Stimulated activated CD4-positive, alpha-beta T cell treated with anti-CD3 and anti-CD28 coated beads, Interleukin-4, amount 100 ng/mL, for 1 hour (primary cell): ENCODE data around the gene SPATA31A1.
"Not testable (repeated sequence)": the region's sequence is repeated elsewhere in the genome, so short reads cannot be mapped to it uniquely, and the experiment has no call there.

Source experiments
- DNase-seq: peaks from one replicate; pipeline ENCODE4 v3.0.0-alpha.2; 2020

The SPATA31A1 gene

GRCh38 chr9:39355369-39355768, at the start of gene SPATA31A1:
SPATA31A1 (plus strand) TSS chr9:39355669; CDS start chr9:39355731, 62 bp downstream.
- DNase-seq, result not testable (repeated sequence)

GRCh38 chr9:39407261-39408204, 52.1 kb downstream of the SPATA31A1 start:
- DNase-seq, result not testable (repeated sequence)

DNA sequence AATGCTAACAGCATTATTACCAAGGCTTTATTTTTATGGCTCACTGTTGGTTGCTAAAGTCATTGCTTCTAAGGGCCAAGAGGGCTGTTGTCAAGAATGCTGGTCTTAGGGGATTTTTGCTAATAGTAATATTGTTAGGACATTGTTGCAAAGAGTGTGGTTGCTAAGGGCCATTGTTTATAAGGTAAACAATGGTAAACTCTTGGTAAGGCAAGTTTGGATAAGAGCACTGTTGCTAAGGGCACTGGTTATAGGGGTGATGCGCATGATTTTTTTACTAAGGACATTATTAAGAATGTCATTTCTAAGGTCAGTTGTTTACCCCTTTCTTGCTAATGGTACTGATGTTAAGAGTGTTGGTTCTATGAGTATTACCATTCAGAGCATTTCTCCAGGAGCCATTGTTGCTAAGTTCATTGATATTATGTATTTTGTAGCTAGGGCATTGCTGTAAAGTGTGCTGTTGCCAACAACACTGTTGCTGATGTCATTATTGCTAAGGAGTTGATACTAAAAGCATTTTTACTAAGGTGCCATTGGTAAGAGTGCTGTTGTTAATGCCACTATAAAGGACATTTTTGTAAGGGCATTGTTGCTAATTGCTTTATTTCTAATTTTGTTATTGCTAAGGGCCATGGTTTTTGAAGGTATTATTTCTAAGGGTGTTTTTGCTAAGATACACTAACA, 55.9 kb downstream of the SPATA31A1 start:
- DNase-seq, result not testable (repeated sequence)
